HepG2 (cell line): ENCODE results near the gene C2orf42. TPM values are rescaled to one million over a fixed set of nuclear protein-coding genes. Genes with fewer than 3 reads are reported as not detected.
A peak's percentile ranks its signal among the peaks of the same experiment; 100 is the strongest.

ENCODE experiments used
- AHR ChIP-seq: IDR thresholded peaks from 2 replicates; pipeline ENCODE4 v1.6.1; 2018; ENCODE audit warnings: missing genetic modification reagents, missing compliant biosample characterization
- ELF1 ChIP-seq: sonication (generic); formaldehyde crosslinking; IDR thresholded peaks from 2 replicates; pipeline ENCODE4 v1.4.0; 2020; ENCODE audit warnings: missing genetic modification reagents
- GLMP ChIP-seq: sonication (generic); formaldehyde crosslinking; IDR thresholded peaks from 2 replicates; pipeline ENCODE4 v1.9.0; 2021; ENCODE audit warnings: missing genetic modification reagents, mild to moderate bottlenecking, borderline replicate concordance
- KDM5B ChIP-seq: sonication (generic); formaldehyde crosslinking; IDR thresholded peaks from 2 replicates; pipeline ENCODE4 v1.4.0; 2020; ENCODE audit warnings: missing genetic modification reagents, mild to moderate bottlenecking, borderline replicate concordance
- KIAA2018 ChIP-seq: sonication (generic); formaldehyde crosslinking; IDR thresholded peaks from 2 replicates; pipeline ENCODE4 v1.5.0; 2020; ENCODE audit warnings: mild to moderate bottlenecking, missing genetic modification reagents, borderline replicate concordance
- MLLT10 ChIP-seq: sonication (generic); formaldehyde crosslinking; IDR thresholded peaks from 2 replicates; pipeline ENCODE4 v1.4.0; 2020; ENCODE audit warnings: missing genetic modification reagents
- NCOR1 ChIP-seq: fragments of 200-600 bp; sonication (generic); IDR thresholded peaks from 2 replicates; pipeline ENCODE4 v1.7.0; 2017; ENCODE audit warnings: antibody characterized with exemption, low read length, borderline replicate concordance
- PATZ1 ChIP-seq: sonication (generic); formaldehyde crosslinking; IDR thresholded peaks from 2 replicates; pipeline ENCODE4 v1.4.0; 2020; ENCODE audit warnings: missing genetic modification reagents
- PRDM4 ChIP-seq: sonication (generic); formaldehyde crosslinking; IDR thresholded peaks from 2 replicates; pipeline ENCODE4 v1.9.0; 2021; ENCODE audit warnings: missing genetic modification reagents, borderline replicate concordance
- THRA ChIP-seq: sonication (generic); formaldehyde crosslinking; IDR thresholded peaks from 2 replicates; pipeline ENCODE4 v1.4.0; 2020; ENCODE audit warnings: missing genetic modification reagents, borderline replicate concordance
- WIZ ChIP-seq: sonication (generic); formaldehyde crosslinking; IDR thresholded peaks from 2 replicates; pipeline ENCODE4 v1.5.1; 2020; ENCODE audit warnings: mild to moderate bottlenecking, missing genetic modification reagents
- ZNF350 ChIP-seq: sonication (generic); formaldehyde crosslinking; IDR thresholded peaks from 2 replicates; pipeline ENCODE4 v1.4.0; 2020; ENCODE audit warnings: mild to moderate bottlenecking, low read depth, missing genetic modification reagents, borderline replicate concordance
- ZNF766 ChIP-seq: sonication (generic); formaldehyde crosslinking; IDR thresholded peaks from 2 replicates; pipeline ENCODE4 v1.5.0; 2020; ENCODE audit warnings: missing genetic modification reagents, borderline replicate concordance
- polyA plus RNA-seq, 8 experiments: library from polyadenylated mRNA; depleted of rRNA in 3 of 8; stranded (reverse) in 7 of 8; unstranded in 1 of 8; fragments of >200 nt; fragmentation: Illumina TruSeq in 4 of 8; extraction: Trizol in 4 of 8; gene quantifications; 2 replicates each; pipeline versions ENCODE4 v1.2.1 to v1.2.3, GENCODE V29; 2011 to 2016; ENCODE audit warnings: low read depth in 4 of 8, missing spikeins in 1 of 8, mixed read lengths in 1 of 8; ENCODE audit not compliant: insufficient read depth in 1 of 8
- total RNA-seq, 5 experiments: library from RNA; depleted of rRNA; stranded (reverse); fragments of >200 nt; fragmentation: Illumina TruSeq; extraction: Trizol; gene quantifications; 2 replicates each; pipeline ENCODE4 v1.2.3, GENCODE V29; 2016; ENCODE audit warnings: low read depth in 1 of 5

Gene C2orf42
- total and polyA plus RNA-seq, 2 of the 13 experiments (the other 11 are each of a cell fraction or from before 2014, with no cell fraction given), result 9.3 to 9.9 TPM

GRCh38 chr2:70141212-70141901 is 49.5 kb downstream of the C2orf42 start (continued):
- TF ChIP-seq ZNF766 (CRISPR knock-in tag) (0 out of 2 replicates have a peak, but pooled peaks have one; percentile 1), PRDM4 (CRISPR knock-in tag) (no peak), WIZ (no peak), THRA (no peak), PATZ1 (no peak), KIAA2018 (CRISPR knock-in tag) (no peak), NCOR1 (no peak), GLMP (no peak), ELF1 (CRISPR knock-in tag) (no peak), MLLT10 (no peak), AHR (CRISPR knock-in tag) (no peak), KDM5B (CRISPR knock-in tag) (no peak), ZNF350 (CRISPR knock-in tag) (peak; percentile 68; the same call in 1 of the 2 replicates)
